WTC11 (cell line): ENCODE measurements around the gene BACH2. TPM values are rescaled to one million over a fixed set of nuclear protein-coding genes. Genes with fewer than 3 reads are reported as not detected.

Experiments
- ATAC-seq: fragments of 200-7000 bp; cut with Tn5 transposase; 2 replicates; pipeline ENCODE4 v1.10.0; 2021; ENCODE audit warnings: mild to moderate bottlenecking, moderate library complexity
- CTCF ChIA-PET: fragments of 300-600 bp; sonication (Branson Sonifier 250); formaldehyde crosslinking; loops from one replicate; lab custom pipeline; 2021; ENCODE audit warnings: antibody characterized with exemption; lab: Charles Lee
- POLR2A ChIA-PET: fragments of 350-600 bp; sonication (Branson Sonifier 250); formaldehyde crosslinking; loops from one replicate; lab custom pipeline; 2021; ENCODE audit warnings: antibody characterized with exemption; lab: Charles Lee
- DNase-seq: peaks from one replicate; pipeline ENCODE4 v3.0.0; 2021; ENCODE audit warnings: low spot score
- H3K27ac Mint-ChIP-seq: 2 replicates; pipeline ENCODE4 v1.8.0; 2021; ENCODE audit warnings: mixed read lengths
- H3K27me3 Mint-ChIP-seq: 2 replicates; pipeline ENCODE4 v1.8.0; 2021; ENCODE audit warnings: low read depth, mild to moderate bottlenecking, moderate library complexity, mixed read lengths
- H3K36me3 Mint-ChIP-seq: 2 replicates; pipeline ENCODE4 v1.8.0; 2021; ENCODE audit warnings: mixed read lengths
- H3K4me1 Mint-ChIP-seq: 2 replicates; pipeline ENCODE4 v1.8.0; 2022; ENCODE audit warnings: mixed read lengths
- H3K4me3 Mint-ChIP-seq: 2 replicates; pipeline ENCODE4 v1.8.0; 2021; ENCODE audit warnings: mild to moderate bottlenecking, moderate library complexity, mixed read lengths
- H3K9me3 Mint-ChIP-seq: 2 replicates; pipeline ENCODE4 v1.8.0; 2021; ENCODE audit warnings: mixed read lengths
- CREM ChIP-seq: sonication (generic); formaldehyde crosslinking; IDR thresholded peaks from 2 replicates; pipeline ENCODE4 v1.8.1; 2022; ENCODE audit warnings: mild to moderate bottlenecking, missing genetic modification reagents, moderate library complexity
- E2F1 ChIP-seq: sonication (generic); formaldehyde crosslinking; IDR thresholded peaks from 2 replicates; pipeline ENCODE4 v1.8.0; 2022; ENCODE audit warnings: mild to moderate bottlenecking, missing genetic modification reagents
- FOXJ3 ChIP-seq: sonication (generic); formaldehyde crosslinking; IDR thresholded peaks from 2 replicates; pipeline ENCODE4 v1.9.0; 2021; ENCODE audit warnings: missing genetic modification reagents, mild to moderate bottlenecking, borderline replicate concordance
- GTF2I ChIP-seq: fragments of 250-450 bp; sonication (Bioruptor Pico); conservative IDR thresholded peaks from 2 replicates; pipeline ENCODE4 v1.4.0; 2021; ENCODE audit warnings: mild to moderate bottlenecking
- JAZF1 ChIP-seq: fragments of 250-450 bp; sonication (Bioruptor Pico); IDR thresholded peaks from 2 replicates; pipeline ENCODE4 v1.9.0; 2021; ENCODE audit warnings: moderate library complexity, mild to moderate bottlenecking, inconsistent platforms
- MLX ChIP-seq: sonication (generic); formaldehyde crosslinking; IDR thresholded peaks from 2 replicates; pipeline ENCODE4 v1.8.1; 2023; ENCODE audit warnings: mild to moderate bottlenecking, missing genetic modification reagents, moderate library complexity
- MYBL2 ChIP-seq: sonication (generic); formaldehyde crosslinking; IDR thresholded peaks from 2 replicates; pipeline ENCODE4 v1.8.1; 2023; ENCODE audit warnings: mild to moderate bottlenecking, moderate library complexity, missing genetic modification reagents
- NFYB ChIP-seq: sonication (generic); formaldehyde crosslinking; conservative IDR thresholded peaks from 2 replicates; pipeline ENCODE4 v1.8.0; 2022; ENCODE audit warnings: low read depth, missing genetic modification reagents
- NR1H2 ChIP-seq: sonication (generic); formaldehyde crosslinking; IDR thresholded peaks from 2 replicates; pipeline ENCODE4 v1.9.0; 2021; ENCODE audit warnings: mild to moderate bottlenecking, moderate library complexity, missing genetic modification reagents
- SOX15 ChIP-seq: fragments of 250-450 bp; sonication (Bioruptor Pico); IDR thresholded peaks from 2 replicates; pipeline ENCODE4 v1.9.0; 2021; ENCODE audit warnings: mild to moderate bottlenecking
- SP1 ChIP-seq: sonication (generic); formaldehyde crosslinking; conservative IDR thresholded peaks from 2 replicates; pipeline ENCODE4 v1.8.1; 2022; ENCODE audit warnings: missing genetic modification reagents
- USF1 ChIP-seq: sonication (generic); formaldehyde crosslinking; IDR thresholded peaks from 2 replicates; pipeline ENCODE4 v1.8.0; 2022; ENCODE audit warnings: mild to moderate bottlenecking, missing genetic modification reagents
- ZNF138 ChIP-seq: sonication (generic); formaldehyde crosslinking; conservative IDR thresholded peaks from 2 replicates; pipeline ENCODE4 v1.8.1; 2022; ENCODE audit warnings: mild to moderate bottlenecking, moderate library complexity, missing genetic modification reagents
- ZNF219 ChIP-seq: sonication (generic); formaldehyde crosslinking; IDR thresholded peaks from 2 replicates; pipeline ENCODE4 v1.8.0; 2023; ENCODE audit warnings: missing genetic modification reagents, mild to moderate bottlenecking, borderline replicate concordance
- ZNF232 ChIP-seq: sonication (generic); formaldehyde crosslinking; IDR thresholded peaks from 2 replicates; pipeline ENCODE4 v1.8.0; 2022; ENCODE audit warnings: mild to moderate bottlenecking, missing genetic modification reagents
- total RNA-seq: library from RNA; stranded (reverse); gene quantifications from 3 replicates; pipeline ENCODE4 v1.2.3, GENCODE V29; 2021
- TF ChIP-seq, protein P1 (sequence below): fragments of 250-450 bp; sonication (Bioruptor Pico); conservative IDR thresholded peaks from 2 replicates; pipeline ENCODE4 v1.9.0; 2021; ENCODE audit warnings: mild to moderate bottlenecking
- TF ChIP-seq, protein P2 (sequence below): fragments of 250-450 bp; sonication (Bioruptor Pico); IDR thresholded peaks from 2 replicates; pipeline ENCODE4 v1.8.0; 2021; ENCODE audit warnings: mild to moderate bottlenecking
- TF ChIP-seq, protein P3 (sequence below): sonication (generic); formaldehyde crosslinking; IDR thresholded peaks from 2 replicates; pipeline ENCODE4 v1.8.1; 2023; ENCODE audit warnings: mild to moderate bottlenecking, missing genetic modification reagents, borderline replicate concordance
- TF ChIP-seq, protein P4 (sequence below): fragments of 250-450 bp; sonication (Bioruptor Pico); IDR thresholded peaks from 2 replicates; pipeline ENCODE4 v1.9.0; 2021; ENCODE audit warnings: mild to moderate bottlenecking, borderline replicate concordance

BACH2 gene
- total RNA-seq, 1 experiment from 2014 or later: 5.9 TPM

DNA sequence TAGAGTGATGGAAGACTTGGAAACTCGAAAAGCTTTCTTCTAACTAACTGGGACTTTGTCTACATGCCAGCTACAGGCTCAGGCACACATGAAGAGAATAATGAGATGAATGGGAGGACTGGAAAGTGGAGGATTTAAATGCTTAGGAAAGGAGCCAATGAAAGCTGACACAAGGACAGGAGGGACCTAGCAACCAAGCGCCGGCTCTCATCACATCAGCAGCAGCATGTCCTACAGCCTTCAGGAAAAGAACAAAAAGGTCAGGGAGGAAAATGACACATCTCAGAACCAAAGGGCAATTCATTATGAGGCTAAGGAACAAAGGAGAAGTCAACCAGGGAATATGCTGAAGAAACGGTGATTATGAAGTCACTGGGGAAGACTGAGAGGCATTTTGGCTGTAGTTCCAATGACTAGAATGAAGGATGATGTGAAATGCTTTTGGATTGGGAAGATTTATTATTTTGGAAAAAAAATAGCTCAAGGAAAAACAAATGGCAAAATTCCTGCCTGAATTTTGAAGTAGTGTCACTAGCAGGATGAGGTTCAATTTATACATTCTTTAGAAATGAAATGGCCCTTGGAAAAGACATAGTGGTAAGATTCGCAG, 5.7 kb downstream of the BACH2 start:
- ChIA-PET CTCF (interaction anchor here (0.8 to 7.4 kb wide), 2 partner anchors 188 kb away, joined by 5 to 125 read pairs; no protein-coding TSS in a partner anchor), POLR2A (no interaction called here)
- H3K27me3 Mint-ChIP-seq: peaks cover 37% of the 10 kb centered on the region
- ATAC-seq: no peak
- TF ChIP-seq E2F1 (CRISPR knock-in tag) (no peak), ZNF219 (CRISPR knock-in tag) (no peak), JAZF1 (no peak), SP1 (CRISPR knock-in tag) (no peak), FOXJ3 (CRISPR knock-in tag) (no peak), NFYB (CRISPR knock-in tag) (no peak), NR1H2 (CRISPR knock-in tag) (no peak), MLX (no peak), GTF2I (CRISPR knock-in tag) (no peak)
- TF ChIP-seq, protein P1, sequence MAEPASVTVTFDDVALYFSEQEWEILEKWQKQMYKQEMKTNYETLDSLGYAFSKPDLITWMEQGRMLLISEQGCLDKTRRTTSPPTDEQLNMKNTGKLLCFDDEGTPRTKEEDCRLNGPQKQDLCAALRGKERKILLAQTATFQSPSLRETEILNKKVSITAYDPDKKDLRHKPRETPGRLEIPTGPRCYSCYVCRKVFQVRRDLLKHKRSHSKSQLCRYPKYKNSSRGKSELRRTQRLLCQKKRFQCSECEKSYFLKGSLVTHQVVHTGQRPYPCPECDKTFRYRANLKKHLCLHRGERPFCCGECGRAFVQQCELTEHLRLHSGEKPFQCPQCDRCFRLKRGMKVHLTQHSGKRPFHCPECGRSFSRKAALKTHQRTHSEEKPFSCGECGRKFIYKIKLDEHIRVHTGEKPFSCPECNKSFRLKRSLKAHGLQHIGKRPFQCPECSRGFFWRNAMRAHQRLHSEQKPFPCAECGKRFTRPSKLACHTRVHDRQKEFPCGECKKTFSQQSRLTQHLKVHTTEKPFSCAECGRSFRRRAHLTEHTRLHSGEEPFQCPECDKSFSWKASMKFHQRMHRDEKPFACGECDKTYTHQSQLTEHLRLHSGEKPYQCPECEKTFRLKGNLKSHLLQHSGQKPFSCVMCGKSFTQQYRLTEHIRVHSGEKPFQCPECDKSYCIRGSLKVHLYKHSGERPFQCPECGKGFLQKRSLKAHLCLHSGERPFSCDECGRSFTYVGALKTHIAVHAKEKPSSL (CRISPR knock-in tag): no peak
- TF ChIP-seq, protein P2, sequence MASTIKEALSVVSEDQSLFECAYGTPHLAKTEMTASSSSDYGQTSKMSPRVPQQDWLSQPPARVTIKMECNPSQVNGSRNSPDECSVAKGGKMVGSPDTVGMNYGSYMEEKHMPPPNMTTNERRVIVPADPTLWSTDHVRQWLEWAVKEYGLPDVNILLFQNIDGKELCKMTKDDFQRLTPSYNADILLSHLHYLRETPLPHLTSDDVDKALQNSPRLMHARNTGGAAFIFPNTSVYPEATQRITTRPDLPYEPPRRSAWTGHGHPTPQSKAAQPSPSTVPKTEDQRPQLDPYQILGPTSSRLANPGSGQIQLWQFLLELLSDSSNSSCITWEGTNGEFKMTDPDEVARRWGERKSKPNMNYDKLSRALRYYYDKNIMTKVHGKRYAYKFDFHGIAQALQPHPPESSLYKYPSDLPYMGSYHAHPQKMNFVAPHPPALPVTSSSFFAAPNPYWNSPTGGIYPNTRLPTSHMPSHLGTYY: no peak
- H3K36me3 Mint-ChIP-seq: no peaks in the 10 kb centered on the region
- no peak overlapping the region for H3K27ac Mint-ChIP-seq
- H3K9me3 Mint-ChIP-seq: peaks cover 3% of the 10 kb centered on the region; the same call in 1 of the 2 replicates
- peaks cover 41% of the 10 kb centered on the region for H3K4me1 Mint-ChIP-seq
- DNase-seq: no peak
- no peak overlapping the region for H3K4me3 Mint-ChIP-seq

DNA sequence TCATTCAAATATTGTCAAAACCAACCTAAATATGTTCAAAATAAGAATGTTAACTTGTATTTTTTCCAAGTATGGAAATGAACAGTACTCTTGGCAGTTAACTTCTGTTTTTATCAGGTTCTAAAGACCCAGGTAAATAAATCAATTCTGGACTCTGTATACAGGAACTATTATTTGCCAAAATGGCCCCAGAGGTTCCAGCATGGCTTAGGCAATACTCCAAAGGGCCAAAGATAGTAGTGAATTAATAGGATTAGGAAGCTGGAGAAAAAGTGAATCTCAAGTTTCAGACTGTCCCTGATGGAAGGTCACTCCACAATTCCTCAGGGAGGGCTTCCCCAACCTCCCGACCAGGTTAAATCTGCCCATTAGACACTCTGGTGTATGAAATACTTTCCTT, 6.7 kb downstream of the BACH2 start:
- peaks cover 51% of the 10 kb centered on the region for H3K4me1 Mint-ChIP-seq
- ChIA-PET POLR2A (interaction anchor here (0.7 kb wide), 1 partner anchor 360 kb away, joined by 4 read pairs; no protein-coding TSS in a partner anchor), CTCF (interaction anchor here (7.4 kb wide), 1 partner anchor 189 kb away, joined by 125 read pairs; no protein-coding TSS in a partner anchor)
- DNase-seq: no peak
- H3K27ac Mint-ChIP-seq: no peak overlapping the region
- no peaks in the 10 kb centered on the region for H3K36me3 Mint-ChIP-seq
- peaks cover 3% of the 10 kb centered on the region; the same call in 1 of the 2 replicates for H3K9me3 Mint-ChIP-seq
- no peak for ATAC-seq
- peaks cover 28% of the 10 kb centered on the region for H3K27me3 Mint-ChIP-seq
- H3K4me3 Mint-ChIP-seq: no peak overlapping the region
- TF ChIP-seq SOX15 (CRISPR knock-in tag): no peak
- TF ChIP-seq, protein P3, sequence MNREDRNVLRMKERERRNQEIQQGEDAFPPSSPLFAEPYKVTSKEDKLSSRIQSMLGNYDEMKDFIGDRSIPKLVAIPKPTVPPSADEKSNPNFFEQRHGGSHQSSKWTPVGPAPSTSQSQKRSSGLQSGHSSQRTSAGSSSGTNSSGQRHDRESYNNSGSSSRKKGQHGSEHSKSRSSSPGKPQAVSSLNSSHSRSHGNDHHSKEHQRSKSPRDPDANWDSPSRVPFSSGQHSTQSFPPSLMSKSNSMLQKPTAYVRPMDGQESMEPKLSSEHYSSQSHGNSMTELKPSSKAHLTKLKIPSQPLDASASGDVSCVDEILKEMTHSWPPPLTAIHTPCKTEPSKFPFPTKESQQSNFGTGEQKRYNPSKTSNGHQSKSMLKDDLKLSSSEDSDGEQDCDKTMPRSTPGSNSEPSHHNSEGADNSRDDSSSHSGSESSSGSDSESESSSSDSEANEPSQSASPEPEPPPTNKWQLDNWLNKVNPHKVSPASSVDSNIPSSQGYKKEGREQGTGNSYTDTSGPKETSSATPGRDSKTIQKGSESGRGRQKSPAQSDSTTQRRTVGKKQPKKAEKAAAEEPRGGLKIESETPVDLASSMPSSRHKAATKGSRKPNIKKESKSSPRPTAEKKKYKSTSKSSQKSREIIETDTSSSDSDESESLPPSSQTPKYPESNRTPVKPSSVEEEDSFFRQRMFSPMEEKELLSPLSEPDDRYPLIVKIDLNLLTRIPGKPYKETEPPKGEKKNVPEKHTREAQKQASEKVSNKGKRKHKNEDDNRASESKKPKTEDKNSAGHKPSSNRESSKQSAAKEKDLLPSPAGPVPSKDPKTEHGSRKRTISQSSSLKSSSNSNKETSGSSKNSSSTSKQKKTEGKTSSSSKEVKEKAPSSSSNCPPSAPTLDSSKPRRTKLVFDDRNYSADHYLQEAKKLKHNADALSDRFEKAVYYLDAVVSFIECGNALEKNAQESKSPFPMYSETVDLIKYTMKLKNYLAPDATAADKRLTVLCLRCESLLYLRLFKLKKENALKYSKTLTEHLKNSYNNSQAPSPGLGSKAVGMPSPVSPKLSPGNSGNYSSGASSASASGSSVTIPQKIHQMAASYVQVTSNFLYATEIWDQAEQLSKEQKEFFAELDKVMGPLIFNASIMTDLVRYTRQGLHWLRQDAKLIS (CRISPR knock-in tag): no peak
- no peak for TF ChIP-seq CREM
- no peak for TF ChIP-seq ZNF219 (CRISPR knock-in tag)
- TF ChIP-seq MYBL2 (CRISPR knock-in tag): no peak
- TF ChIP-seq MLX: no peak
- no peak for TF ChIP-seq USF1 (CRISPR knock-in tag)
- TF ChIP-seq, protein P4, sequence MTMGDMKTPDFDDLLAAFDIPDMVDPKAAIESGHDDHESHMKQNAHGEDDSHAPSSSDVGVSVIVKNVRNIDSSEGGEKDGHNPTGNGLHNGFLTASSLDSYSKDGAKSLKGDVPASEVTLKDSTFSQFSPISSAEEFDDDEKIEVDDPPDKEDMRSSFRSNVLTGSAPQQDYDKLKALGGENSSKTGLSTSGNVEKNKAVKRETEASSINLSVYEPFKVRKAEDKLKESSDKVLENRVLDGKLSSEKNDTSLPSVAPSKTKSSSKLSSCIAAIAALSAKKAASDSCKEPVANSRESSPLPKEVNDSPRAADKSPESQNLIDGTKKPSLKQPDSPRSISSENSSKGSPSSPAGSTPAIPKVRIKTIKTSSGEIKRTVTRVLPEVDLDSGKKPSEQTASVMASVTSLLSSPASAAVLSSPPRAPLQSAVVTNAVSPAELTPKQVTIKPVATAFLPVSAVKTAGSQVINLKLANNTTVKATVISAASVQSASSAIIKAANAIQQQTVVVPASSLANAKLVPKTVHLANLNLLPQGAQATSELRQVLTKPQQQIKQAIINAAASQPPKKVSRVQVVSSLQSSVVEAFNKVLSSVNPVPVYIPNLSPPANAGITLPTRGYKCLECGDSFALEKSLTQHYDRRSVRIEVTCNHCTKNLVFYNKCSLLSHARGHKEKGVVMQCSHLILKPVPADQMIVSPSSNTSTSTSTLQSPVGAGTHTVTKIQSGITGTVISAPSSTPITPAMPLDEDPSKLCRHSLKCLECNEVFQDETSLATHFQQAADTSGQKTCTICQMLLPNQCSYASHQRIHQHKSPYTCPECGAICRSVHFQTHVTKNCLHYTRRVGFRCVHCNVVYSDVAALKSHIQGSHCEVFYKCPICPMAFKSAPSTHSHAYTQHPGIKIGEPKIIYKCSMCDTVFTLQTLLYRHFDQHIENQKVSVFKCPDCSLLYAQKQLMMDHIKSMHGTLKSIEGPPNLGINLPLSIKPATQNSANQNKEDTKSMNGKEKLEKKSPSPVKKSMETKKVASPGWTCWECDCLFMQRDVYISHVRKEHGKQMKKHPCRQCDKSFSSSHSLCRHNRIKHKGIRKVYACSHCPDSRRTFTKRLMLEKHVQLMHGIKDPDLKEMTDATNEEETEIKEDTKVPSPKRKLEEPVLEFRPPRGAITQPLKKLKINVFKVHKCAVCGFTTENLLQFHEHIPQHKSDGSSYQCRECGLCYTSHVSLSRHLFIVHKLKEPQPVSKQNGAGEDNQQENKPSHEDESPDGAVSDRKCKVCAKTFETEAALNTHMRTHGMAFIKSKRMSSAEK (CRISPR knock-in tag): no peak
- no peak for TF ChIP-seq ZNF138 (CRISPR knock-in tag)
- no peak for TF ChIP-seq NR1H2 (CRISPR knock-in tag)
- TF ChIP-seq ZNF232 (CRISPR knock-in tag): no peak
